ENCODE results near the gene CMA1.
"Not testable (repeated sequence)": the region's sequence is repeated elsewhere in the genome, so short reads cannot be mapped to it uniquely, and the experiment has no call there.

Gene CMA1

GRCh38 chr14:24508155-24508840, at the start of gene CMA1:
TSS of gene CMA1 (minus strand) at chr14:24508265. CDS start at chr14:24508235, 30 bp downstream.
- Histone ChIP-seq H3K27ac (no peak within 1 kb of the TSS), H3K4me3 (ENCODE audit: low read depth, low read length) (no peak within 1 kb of the TSS), H3K27me3 (ENCODE audit: insufficient read depth, low read depth, severe bottlenecking) (peaks cover 48% of the 10 kb centered on the region), H3K9me3 (ENCODE audit: severe bottlenecking) (no peaks in the 10 kb centered on the region), H3K36me3 (no peaks in the 10 kb centered on the region)
- no peak for TF ChIP-seq CTCF (IDR thresholded peaks at IDR 0.05; ENCODE audit: low read depth, low read length)
- no peak for DNase-seq

GRCh38 chr14:24556756-24557155, 48.7 kb upstream of the CMA1 start:
- Histone ChIP-seq H3K4me3 (ENCODE audit: low read depth, low read length) (no peak overlapping the region), H3K27me3 (ENCODE audit: insufficient read depth, low read depth, severe bottlenecking) (peaks cover 35% of the 10 kb centered on the region), H3K27ac (no peak overlapping the region), H3K9me3 (ENCODE audit: severe bottlenecking) (peaks cover 5% of the 10 kb centered on the region), H3K36me3 (no peaks in the 10 kb centered on the region)
- TF ChIP-seq CTCF (IDR thresholded peaks at IDR 0.05; ENCODE audit: low read depth, low read length), result no peak
- DNase-seq, result no peak

GRCh38 chr14:24549064-24549463, 41.0 kb upstream of the CMA1 start:
- peaks cover 17% of the 10 kb centered on the region for H3K27me3 ChIP-seq (ENCODE audit: insufficient read depth, low read depth, severe bottlenecking)
- not testable (repeated sequence) for H3K27ac ChIP-seq; DNase-seq; H3K36me3 ChIP-seq; H3K9me3 ChIP-seq (ENCODE audit: severe bottlenecking); H3K4me3 ChIP-seq (ENCODE audit: low read depth, low read length)

- no peak overlapping the region for H3K4me3 ChIP-seq (ENCODE audit: low read depth, low read length)
- DNase-seq, result no peak
- no peaks in the 10 kb centered on the region for H3K9me3 ChIP-seq (ENCODE audit: severe bottlenecking)
- no peak for TF ChIP-seq CTCF (IDR thresholded peaks at IDR 0.05; ENCODE audit: low read depth, low read length)
- peaks cover 18% of the 10 kb centered on the region for H3K27me3 ChIP-seq (ENCODE audit: insufficient read depth, low read depth, severe bottlenecking)
- H3K27ac ChIP-seq, result no peak overlapping the region
- H3K36me3 ChIP-seq, result no peaks in the 10 kb centered on the region
Measured at GRCh38 chr14:24542346-24542936, 34.4 kb upstream of the CMA1 start.

- no peak for TF ChIP-seq CTCF (IDR thresholded peaks at IDR 0.05; ENCODE audit: low read depth, low read length)
- H3K4me3 ChIP-seq (ENCODE audit: low read depth, low read length), result no peak overlapping the region
- peaks cover 20% of the 10 kb centered on the region for H3K27me3 ChIP-seq (ENCODE audit: insufficient read depth, low read depth, severe bottlenecking)
- DNase-seq, result no peak
- no peaks in the 10 kb centered on the region for H3K36me3 ChIP-seq
- H3K27ac ChIP-seq, result no peak overlapping the region
- no peaks in the 10 kb centered on the region for H3K9me3 ChIP-seq (ENCODE audit: severe bottlenecking)
Measured at GRCh38 chr14:24535737-24536136, 27.7 kb upstream of the CMA1 start.

GRCh38 chr14:24534286-24534685, 26.2 kb upstream of the CMA1 start:
- no peak overlapping the region for H3K4me3 ChIP-seq (ENCODE audit: low read depth, low read length)
- no peak for DNase-seq
- H3K27ac ChIP-seq, result no peak overlapping the region
- no peak for TF ChIP-seq CTCF (IDR thresholded peaks at IDR 0.05; ENCODE audit: low read depth, low read length)
- H3K36me3 ChIP-seq, result no peaks in the 10 kb centered on the region
- no peaks in the 10 kb centered on the region for H3K9me3 ChIP-seq (ENCODE audit: severe bottlenecking)
- H3K27me3 ChIP-seq (ENCODE audit: insufficient read depth, low read depth, severe bottlenecking), result peaks cover 10% of the 10 kb centered on the region

GRCh38 chr14:24525877-24526620, 18.0 kb upstream of the CMA1 start:
- not testable (repeated sequence) for DNase-seq; H3K36me3 ChIP-seq; H3K9me3 ChIP-seq (ENCODE audit: severe bottlenecking); H3K27me3 ChIP-seq (ENCODE audit: insufficient read depth, low read depth, severe bottlenecking); H3K4me3 ChIP-seq (ENCODE audit: low read depth, low read length); H3K27ac ChIP-seq

Measured in WERI-Rb-1 (cell line).